ENCODE results near the gene GDPD1. TPM values are rescaled to one million over a fixed set of nuclear protein-coding genes. Genes with fewer than 3 reads are reported as not detected.

GDPD1 gene
- total RNA-seq, 1 experiment from 2014 or later, result 6.0 TPM

DNA sequence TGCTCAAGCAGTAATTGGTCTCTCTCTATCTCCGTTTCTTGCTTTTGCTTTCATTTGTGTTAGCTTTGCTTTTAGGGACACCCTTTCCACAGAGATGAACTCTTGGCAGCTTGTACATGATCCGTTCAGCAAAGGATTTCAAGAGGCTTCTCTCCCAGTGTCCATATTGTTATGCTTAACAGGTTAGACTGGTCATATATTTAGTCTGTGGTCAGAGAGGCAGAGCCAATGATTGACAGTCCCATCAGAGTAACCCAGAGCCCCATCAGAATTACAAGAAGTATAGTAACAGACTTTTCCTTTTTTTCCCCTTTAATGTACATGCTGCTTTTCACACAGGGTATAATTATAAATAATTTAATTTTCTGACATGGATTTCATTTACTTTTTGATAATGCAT lies 34.4 kb downstream of the GDPD1 start:
- no peak overlapping the region; the same call in 1 of the 2 replicates for H3K27ac Mint-ChIP-seq
- H3K36me3 Mint-ChIP-seq, result no peaks in the 10 kb centered on the region
- POLR2A ChIA-PET, result no interaction called here
- DNase-seq (ENCODE audit: low spot score), result no peak
- no peak for ATAC-seq
- H3K9me3 Mint-ChIP-seq, result no peaks in the 10 kb centered on the region
- no peak overlapping the region for H3K4me3 Mint-ChIP-seq
- TF ChIP-seq, protein P1, sequence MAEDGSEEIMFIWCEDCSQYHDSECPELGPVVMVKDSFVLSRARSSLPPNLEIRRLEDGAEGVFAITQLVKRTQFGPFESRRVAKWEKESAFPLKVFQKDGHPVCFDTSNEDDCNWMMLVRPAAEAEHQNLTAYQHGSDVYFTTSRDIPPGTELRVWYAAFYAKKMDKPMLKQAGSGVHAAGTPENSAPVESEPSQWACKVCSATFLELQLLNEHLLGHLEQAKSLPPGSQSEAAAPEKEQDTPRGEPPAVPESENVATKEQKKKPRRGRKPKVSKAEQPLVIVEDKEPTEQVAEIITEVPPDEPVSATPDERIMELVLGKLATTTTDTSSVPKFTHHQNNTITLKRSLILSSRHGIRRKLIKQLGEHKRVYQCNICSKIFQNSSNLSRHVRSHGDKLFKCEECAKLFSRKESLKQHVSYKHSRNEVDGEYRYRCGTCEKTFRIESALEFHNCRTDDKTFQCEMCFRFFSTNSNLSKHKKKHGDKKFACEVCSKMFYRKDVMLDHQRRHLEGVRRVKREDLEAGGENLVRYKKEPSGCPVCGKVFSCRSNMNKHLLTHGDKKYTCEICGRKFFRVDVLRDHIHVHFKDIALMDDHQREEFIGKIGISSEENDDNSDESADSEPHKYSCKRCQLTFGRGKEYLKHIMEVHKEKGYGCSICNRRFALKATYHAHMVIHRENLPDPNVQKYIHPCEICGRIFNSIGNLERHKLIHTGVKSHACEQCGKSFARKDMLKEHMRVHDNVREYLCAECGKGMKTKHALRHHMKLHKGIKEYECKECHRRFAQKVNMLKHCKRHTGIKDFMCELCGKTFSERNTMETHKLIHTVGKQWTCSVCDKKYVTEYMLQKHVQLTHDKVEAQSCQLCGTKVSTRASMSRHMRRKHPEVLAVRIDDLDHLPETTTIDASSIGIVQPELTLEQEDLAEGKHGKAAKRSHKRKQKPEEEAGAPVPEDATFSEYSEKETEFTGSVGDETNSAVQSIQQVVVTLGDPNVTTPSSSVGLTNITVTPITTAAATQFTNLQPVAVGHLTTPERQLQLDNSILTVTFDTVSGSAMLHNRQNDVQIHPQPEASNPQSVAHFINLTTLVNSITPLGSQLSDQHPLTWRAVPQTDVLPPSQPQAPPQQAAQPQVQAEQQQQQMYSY (CRISPR knock-in tag; IDR thresholded peaks at IDR 0.05), result no peak
- TF ChIP-seq STAT6 (CRISPR knock-in tag; conservative IDR thresholded peaks at IDR 0.05; ENCODE audit: low read depth) (no peak), FOXJ3 (CRISPR knock-in tag; IDR thresholded peaks at IDR 0.05; ENCODE audit: borderline replicate concordance) (no peak), OVOL2 (CRISPR knock-in tag; IDR thresholded peaks at IDR 0.05; ENCODE audit: borderline replicate concordance) (no peak), IRF2 (CRISPR knock-in tag; IDR thresholded peaks at IDR 0.05; ENCODE audit: borderline replicate concordance, low read depth) (no peak), ZNF281 (CRISPR knock-in tag; IDR thresholded peaks at IDR 0.05) (no peak), ZNF416 (CRISPR knock-in tag; IDR thresholded peaks at IDR 0.05) (no peak), PRRX2 (CRISPR knock-in tag; IDR thresholded peaks at IDR 0.05) (no peak), CREM (CRISPR knock-in tag; IDR thresholded peaks at IDR 0.05) (no peak), SMAD3 (CRISPR knock-in tag; IDR thresholded peaks at IDR 0.05; ENCODE audit: borderline replicate concordance) (no peak)
- CTCF ChIA-PET, result no interaction called here
- H3K27me3 Mint-ChIP-seq (ENCODE audit: low read depth), result no peaks in the 10 kb centered on the region
- no peaks in the 10 kb centered on the region for H3K4me1 Mint-ChIP-seq

DNA sequence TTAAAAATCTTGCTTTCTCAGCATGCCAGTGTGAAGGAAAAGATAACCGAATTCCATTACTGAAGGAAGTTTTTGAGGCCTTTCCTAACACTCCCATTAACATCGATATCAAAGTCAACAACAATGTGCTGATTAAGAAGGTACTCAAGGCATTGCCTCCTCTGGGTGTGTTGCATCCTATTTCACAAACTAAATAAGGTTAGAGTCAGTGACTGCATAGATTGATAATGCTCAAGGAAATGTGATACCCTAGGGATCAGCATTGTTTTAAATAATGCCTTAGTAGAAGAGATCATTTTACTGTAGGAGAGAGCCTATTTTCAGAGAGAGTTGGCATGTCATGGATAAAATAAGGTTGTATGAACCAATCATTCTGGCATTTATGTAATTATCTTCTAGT lies 36.8 kb downstream of the GDPD1 start:
- POLR2A ChIA-PET, result no interaction called here
- CTCF ChIA-PET, result no interaction called here
- Mint-ChIP-seq H3K36me3 (no peaks in the 10 kb centered on the region), H3K27ac (no peak overlapping the region), H3K4me1 (no peaks in the 10 kb centered on the region), H3K9me3 (no peaks in the 10 kb centered on the region), H3K4me3 (no peak overlapping the region), H3K27me3 (ENCODE audit: low read depth) (no peaks in the 10 kb centered on the region)
- DNase-seq (ENCODE audit: low spot score) (no peak), ATAC-seq (no peak)
- TF ChIP-seq GTF2I (CRISPR knock-in tag; conservative IDR thresholded peaks at IDR 0.05), result no peak
- no peak for TF ChIP-seq SOX15 (CRISPR knock-in tag; IDR thresholded peaks at IDR 0.05)
- TF ChIP-seq ZNF121 (CRISPR knock-in tag; IDR thresholded peaks at IDR 0.05), result no peak
- TF ChIP-seq, protein P2, sequence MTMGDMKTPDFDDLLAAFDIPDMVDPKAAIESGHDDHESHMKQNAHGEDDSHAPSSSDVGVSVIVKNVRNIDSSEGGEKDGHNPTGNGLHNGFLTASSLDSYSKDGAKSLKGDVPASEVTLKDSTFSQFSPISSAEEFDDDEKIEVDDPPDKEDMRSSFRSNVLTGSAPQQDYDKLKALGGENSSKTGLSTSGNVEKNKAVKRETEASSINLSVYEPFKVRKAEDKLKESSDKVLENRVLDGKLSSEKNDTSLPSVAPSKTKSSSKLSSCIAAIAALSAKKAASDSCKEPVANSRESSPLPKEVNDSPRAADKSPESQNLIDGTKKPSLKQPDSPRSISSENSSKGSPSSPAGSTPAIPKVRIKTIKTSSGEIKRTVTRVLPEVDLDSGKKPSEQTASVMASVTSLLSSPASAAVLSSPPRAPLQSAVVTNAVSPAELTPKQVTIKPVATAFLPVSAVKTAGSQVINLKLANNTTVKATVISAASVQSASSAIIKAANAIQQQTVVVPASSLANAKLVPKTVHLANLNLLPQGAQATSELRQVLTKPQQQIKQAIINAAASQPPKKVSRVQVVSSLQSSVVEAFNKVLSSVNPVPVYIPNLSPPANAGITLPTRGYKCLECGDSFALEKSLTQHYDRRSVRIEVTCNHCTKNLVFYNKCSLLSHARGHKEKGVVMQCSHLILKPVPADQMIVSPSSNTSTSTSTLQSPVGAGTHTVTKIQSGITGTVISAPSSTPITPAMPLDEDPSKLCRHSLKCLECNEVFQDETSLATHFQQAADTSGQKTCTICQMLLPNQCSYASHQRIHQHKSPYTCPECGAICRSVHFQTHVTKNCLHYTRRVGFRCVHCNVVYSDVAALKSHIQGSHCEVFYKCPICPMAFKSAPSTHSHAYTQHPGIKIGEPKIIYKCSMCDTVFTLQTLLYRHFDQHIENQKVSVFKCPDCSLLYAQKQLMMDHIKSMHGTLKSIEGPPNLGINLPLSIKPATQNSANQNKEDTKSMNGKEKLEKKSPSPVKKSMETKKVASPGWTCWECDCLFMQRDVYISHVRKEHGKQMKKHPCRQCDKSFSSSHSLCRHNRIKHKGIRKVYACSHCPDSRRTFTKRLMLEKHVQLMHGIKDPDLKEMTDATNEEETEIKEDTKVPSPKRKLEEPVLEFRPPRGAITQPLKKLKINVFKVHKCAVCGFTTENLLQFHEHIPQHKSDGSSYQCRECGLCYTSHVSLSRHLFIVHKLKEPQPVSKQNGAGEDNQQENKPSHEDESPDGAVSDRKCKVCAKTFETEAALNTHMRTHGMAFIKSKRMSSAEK (CRISPR knock-in tag; IDR thresholded peaks at IDR 0.05; ENCODE audit: borderline replicate concordance), result no peak
- no peak for TF ChIP-seq ZNF263 (CRISPR knock-in tag; IDR thresholded peaks at IDR 0.05; ENCODE audit: low read depth)
- no peak for TF ChIP-seq ATF3 (CRISPR knock-in tag; conservative IDR thresholded peaks at IDR 0.05)
- no peak for TF ChIP-seq ZNF281 (CRISPR knock-in tag; IDR thresholded peaks at IDR 0.05)
- no peak for TF ChIP-seq OVOL2 (CRISPR knock-in tag; IDR thresholded peaks at IDR 0.05; ENCODE audit: borderline replicate concordance)
- no peak for TF ChIP-seq ZSCAN18 (CRISPR knock-in tag; IDR thresholded peaks at IDR 0.05)

Measured in WTC11 (cell line).